K562 (cell line): Measurements from ENCODE around the gene ANAPC16. TPM values are rescaled to one million over a fixed set of nuclear protein-coding genes. Genes with fewer than 3 reads are reported as not detected.

Experiments used
- MCM7 ChIP-seq, 2 experiments: fragments of 450-650 bp; IDR thresholded peaks; 2 replicates each; pipeline ENCODE4 v1.6.1; 2016 to 2018
- MEIS2 ChIP-seq: fragments of 450-650 bp; IDR thresholded peaks from 2 replicates; pipeline ENCODE4 v1.6.1; 2014; ENCODE audit warnings: mild to moderate bottlenecking; ENCODE audit not compliant: partially characterized antibody
- NRF1 ChIP-seq, 2 experiments: fragments of 450-650 bp; IDR thresholded peaks in 1 of 2; conservative IDR thresholded peaks in 1 of 2; 2 replicates each; pipeline ENCODE4 v1.6.1; 2014; ENCODE audit warnings: mild to moderate bottlenecking in 2 of 2
- POLR2AphosphoS2 ChIP-seq: IDR thresholded peaks from 2 replicates; pipeline ENCODE4 v1.6.1; 2012; ENCODE audit warnings: low read length, improper control_type of control experiment
- POLR3A ChIP-seq: IDR thresholded peaks from 2 replicates; pipeline ENCODE4 v1.6.1; 2011; ENCODE audit warnings: borderline replicate concordance, mild to moderate bottlenecking, moderate library complexity; ENCODE audit not compliant: insufficient read length, insufficient read depth; ENCODE audit errors: extremely low read depth
- TRIM28 ChIP-seq: fragments of 450-650 bp; IDR thresholded peaks from 2 replicates; pipeline ENCODE4 v1.6.1; 2017
- ZBED1 ChIP-seq: IDR thresholded peaks from 2 replicates; pipeline ENCODE4 v1.6.1; 2014
- ZNF507 ChIP-seq: conservative IDR thresholded peaks from 2 replicates; pipeline ENCODE4 v1.6.1; 2017; ENCODE audit warnings: missing genetic modification characterization, missing compliant biosample characterization
- ZNF583 ChIP-seq: fragments of 250-450 bp; sonication (Bioruptor Pico); IDR thresholded peaks from 2 replicates; pipeline ENCODE4 v1.4.0; 2020
- polyA plus RNA-seq, 8 experiments: library from polyadenylated mRNA; depleted of rRNA in 4 of 8; stranded (reverse) in 5 of 8; unstranded in 3 of 8; fragments of >200 nt; fragmentation: Nextera tagmentation in 2 of 8; fragmentation: Illumina TruSeq in 1 of 8; extraction: Ambion mirVana in 2 of 8; extraction: Trizol in 1 of 8; gene quantifications; 2 replicates each; pipeline versions ENCODE4 v1.2.1 to v1.2.3, GENCODE V29; 2011 to 2014; ENCODE audit warnings: inconsistent platforms in 1 of 8, missing spikeins in 1 of 8
- total RNA-seq, 7 experiments: library from RNA; depleted of rRNA in 6 of 7; stranded (reverse); fragments of >200 nt in 6 of 7; fragmentation: Illumina TruSeq in 2 of 7; extraction: Trizol in 2 of 7; gene quantifications; 2 replicates each; pipeline versions ENCODE4 v1.2.1 to v1.2.3, GENCODE V29; 2011 to 2021; ENCODE audit warnings: low replicate concordance in 1 of 7
- TF ChIP-seq, protein P1 (sequence below), 2 experiments: fragments of 450-650 bp in 1 of 2; sonication (generic) in 1 of 2; formaldehyde crosslinking in 1 of 2; IDR thresholded peaks in 1 of 2; conservative IDR thresholded peaks in 1 of 2; 2 replicates each; pipeline versions ENCODE4 v1.6.1 to v1.8.1; 2016 to 2023; ENCODE audit warnings: mild to moderate bottlenecking in 2 of 2, moderate library complexity in 2 of 2, inconsistent platforms in 1 of 2, missing genetic modification reagents in 1 of 2
- TF ChIP-seq, protein P2 (sequence below): fragments of 250-450 bp; sonication (Bioruptor Pico); IDR thresholded peaks from 2 replicates; pipeline ENCODE4 v1.5.0; 2021

Gene ANAPC16
- total and polyA plus RNA-seq, 9 of the 15 experiments (the other 6 are each of a cell fraction or from before 2014, with no cell fraction given), result 42.6 to 208 (median 108) TPM

DNA sequence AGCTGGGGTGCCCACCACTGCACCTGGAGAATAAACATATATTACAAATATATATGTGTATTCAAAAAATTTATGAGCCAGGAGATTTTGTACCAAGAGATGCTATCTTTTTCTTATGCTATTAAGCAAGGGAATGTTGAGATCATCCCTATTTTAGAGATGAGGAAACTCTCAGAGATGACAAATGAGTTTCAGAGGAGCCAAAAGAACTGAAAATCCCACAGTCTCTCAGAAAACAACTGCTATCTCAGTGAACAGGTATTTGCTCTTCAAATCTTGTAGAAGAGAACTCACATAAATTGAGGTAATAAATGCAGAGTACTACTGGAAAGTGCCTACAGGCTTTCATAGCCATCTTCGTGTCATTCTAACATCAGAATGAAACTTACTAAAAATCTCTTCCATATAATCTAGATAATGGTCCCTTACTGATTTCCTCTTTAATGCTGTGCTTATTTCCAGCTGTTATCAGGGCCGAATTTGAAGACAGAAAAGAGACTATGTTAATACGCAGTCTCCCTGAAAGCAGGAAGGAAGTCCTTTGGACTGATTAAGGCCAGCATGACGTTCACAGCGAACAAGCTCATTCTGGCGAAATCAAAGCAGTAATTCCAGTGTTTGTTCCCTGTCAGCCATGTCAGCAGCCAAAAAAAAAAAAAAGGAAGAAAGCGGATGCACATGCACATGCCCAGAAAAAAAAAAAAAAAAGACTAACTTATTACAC is 29.4 kb upstream of the ANAPC16 start (continued):
- no peak for TF ChIP-seq ZNF507 (tag)
- no peak for TF ChIP-seq POLR2AphosphoS2
- peak in 1 of 2 experiments; percentile 35; a peak in 1 of 4 replicates for TF ChIP-seq NRF1 (conservative IDR thresholded peaks at IDR 0.05 in 1 of 2, IDR thresholded peaks at IDR 0.05 in 1 of 2)
- TF ChIP-seq TRIM28, result no peak
- no peak for TF ChIP-seq ZBED1
- TF ChIP-seq, protein P1, sequence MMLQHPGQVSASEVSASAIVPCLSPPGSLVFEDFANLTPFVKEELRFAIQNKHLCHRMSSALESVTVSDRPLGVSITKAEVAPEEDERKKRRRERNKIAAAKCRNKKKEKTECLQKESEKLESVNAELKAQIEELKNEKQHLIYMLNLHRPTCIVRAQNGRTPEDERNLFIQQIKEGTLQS (IDR thresholded peaks at IDR 0.05), result peak; percentile 34; the same call in 1 of the 2 replicates
- TF ChIP-seq, protein P1 (CRISPR knock-in tag; conservative IDR thresholded peaks at IDR 0.05), result no peak
- TF ChIP-seq, protein P2, sequence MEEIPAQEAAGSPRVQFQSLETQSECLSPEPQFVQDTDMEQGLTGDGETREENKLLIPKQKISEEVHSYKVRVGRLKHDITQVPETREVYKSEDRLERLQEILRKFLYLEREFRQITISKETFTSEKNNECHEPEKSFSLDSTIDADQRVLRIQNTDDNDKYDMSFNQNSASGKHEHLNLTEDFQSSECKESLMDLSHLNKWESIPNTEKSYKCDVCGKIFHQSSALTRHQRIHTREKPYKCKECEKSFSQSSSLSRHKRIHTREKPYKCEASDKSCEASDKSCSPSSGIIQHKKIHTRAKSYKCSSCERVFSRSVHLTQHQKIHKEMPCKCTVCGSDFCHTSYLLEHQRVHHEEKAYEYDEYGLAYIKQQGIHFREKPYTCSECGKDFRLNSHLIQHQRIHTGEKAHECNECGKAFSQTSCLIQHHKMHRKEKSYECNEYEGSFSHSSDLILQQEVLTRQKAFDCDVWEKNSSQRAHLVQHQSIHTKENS (CRISPR knock-in tag), result no peak
- TF ChIP-seq MEIS2, result peak; percentile 38
- no peak for TF ChIP-seq ZNF583 (CRISPR knock-in tag)
- TF ChIP-seq MCM7 (IDR thresholded peaks at IDR 0.05), result no peak
- TF ChIP-seq POLR3A, result no peak
- TF ChIP-seq, all 486 proteins: peak for 6
